ENCODE data around the gene ARID5A.
"Not testable (repeated sequence)": the region's sequence is repeated elsewhere in the genome, so short reads cannot be mapped to it uniquely, and the experiment has no call there.

Gene ARID5A

GRCh38 chr2:96536445-96537065, at the start of gene ARID5A:
Gene ARID5A (plus strand): TSS chr2:96536752. CDS start chr2:96536827, 75 bp downstream.
- Mint-ChIP-seq H3K4me1 (peaks cover 60% of the 10 kb centered on the region), H3K9me3 (no peaks in the 10 kb centered on the region), H3K27ac (peak within 1 kb of the TSS; percentile 96), H3K4me3 (peak within 1 kb of the TSS; percentile 86), H3K27me3 (no peaks in the 10 kb centered on the region), H3K36me3 (peaks cover 6% of the 10 kb centered on the region)

- Mint-ChIP-seq H3K9me3 (peaks cover 2% of the 10 kb centered on the region), H3K36me3 (no peaks in the 10 kb centered on the region), H3K4me3 (no peak overlapping the region), H3K27ac (peak overlapping the region; percentile 63), H3K27me3 (no peaks in the 10 kb centered on the region), H3K4me1 (peaks cover 43% of the 10 kb centered on the region)
These were observed 47.3 kb upstream of the ARID5A start for GRCh38 chr2:96489261-96489660.

- H3K36me3 Mint-ChIP-seq, result no peaks in the 10 kb centered on the region
- peaks cover 4% of the 10 kb centered on the region for H3K9me3 Mint-ChIP-seq
- no peak overlapping the region for H3K4me3 Mint-ChIP-seq
- peak overlapping the region; percentile 63 for H3K27ac Mint-ChIP-seq
- peaks cover 40% of the 10 kb centered on the region for H3K4me1 Mint-ChIP-seq
- H3K27me3 Mint-ChIP-seq, result no peaks in the 10 kb centered on the region
These were observed 46.9 kb upstream of the ARID5A start for GRCh38 chr2:96489663-96490062.

- Mint-ChIP-seq H3K36me3 (no peaks in the 10 kb centered on the region), H3K4me3 (no peak overlapping the region), H3K4me1 (peaks cover 17% of the 10 kb centered on the region)
These were observed 44.6 kb upstream of the ARID5A start for GRCh38 chr2:96491860-96492497.

GRCh38 chr2:96493072-96493471, 43.5 kb upstream of the ARID5A start:
- no peak overlapping the region for H3K27ac Mint-ChIP-seq
- H3K27me3 Mint-ChIP-seq, result no peaks in the 10 kb centered on the region
- H3K4me1 Mint-ChIP-seq, result peaks cover 12% of the 10 kb centered on the region
- H3K36me3 Mint-ChIP-seq, result no peaks in the 10 kb centered on the region
- no peak overlapping the region for H3K4me3 Mint-ChIP-seq
- H3K9me3 Mint-ChIP-seq, result peaks cover 4% of the 10 kb centered on the region

More at GRCh38 chr2:96491860-96492497, 44.6 kb upstream of the ARID5A start:
- H3K9me3 Mint-ChIP-seq, result peaks cover 4% of the 10 kb centered on the region
- H3K27me3 Mint-ChIP-seq, result no peaks in the 10 kb centered on the region
- peak overlapping the region; percentile 52 for H3K27ac Mint-ChIP-seq

- Mint-ChIP-seq H3K9me3 (peaks cover 4% of the 10 kb centered on the region), H3K4me3 (no peak overlapping the region), H3K4me1 (peaks cover 9% of the 10 kb centered on the region), H3K27ac (no peak overlapping the region), H3K36me3 (no peaks in the 10 kb centered on the region), H3K27me3 (no peaks in the 10 kb centered on the region)
These were observed 42.4 kb upstream of the ARID5A start for GRCh38 chr2:96494188-96494587.

- Mint-ChIP-seq H3K4me3 (no peak overlapping the region), H3K9me3 (peaks cover 4% of the 10 kb centered on the region), H3K27ac (peak overlapping the region; percentile 14), H3K4me1 (peaks cover 6% of the 10 kb centered on the region), H3K36me3 (no peaks in the 10 kb centered on the region), H3K27me3 (no peaks in the 10 kb centered on the region)
These were observed 40.4 kb upstream of the ARID5A start for GRCh38 chr2:96495982-96496629.

- no peaks in the 10 kb centered on the region for H3K27me3 Mint-ChIP-seq
- H3K4me1 Mint-ChIP-seq, result peaks cover 16% of the 10 kb centered on the region
- H3K4me3 Mint-ChIP-seq, result no peak overlapping the region
- H3K9me3 Mint-ChIP-seq, result peaks cover 4% of the 10 kb centered on the region
- H3K27ac Mint-ChIP-seq, result no peak overlapping the region
- H3K36me3 Mint-ChIP-seq, result no peaks in the 10 kb centered on the region
These were observed 38.5 kb upstream of the ARID5A start for GRCh38 chr2:96498021-96498431.

- H3K4me3 Mint-ChIP-seq, H3K27ac Mint-ChIP-seq, H3K9me3 Mint-ChIP-seq, H3K36me3 Mint-ChIP-seq, H3K27me3 Mint-ChIP-seq: not testable (repeated sequence)
- H3K4me1 Mint-ChIP-seq, result peaks cover 16% of the 10 kb centered on the region
These were observed 37.9 kb upstream of the ARID5A start for GRCh38 chr2:96498611-96499010.

GRCh38 chr2:96499061-96499960, 37.2 kb upstream of the ARID5A start:
- Mint-ChIP-seq H3K27ac (no peak overlapping the region), H3K36me3 (no peaks in the 10 kb centered on the region), H3K4me3 (no peak overlapping the region)

GRCh38 chr2:96500385-96501066, 36.0 kb upstream of the ARID5A start:
- H3K36me3 Mint-ChIP-seq, result no peaks in the 10 kb centered on the region
- no peak overlapping the region for H3K27ac Mint-ChIP-seq
- H3K4me1 Mint-ChIP-seq, result peaks cover 16% of the 10 kb centered on the region
- no peak overlapping the region for H3K4me3 Mint-ChIP-seq
- no peaks in the 10 kb centered on the region for H3K9me3 Mint-ChIP-seq
- H3K27me3 Mint-ChIP-seq, result no peaks in the 10 kb centered on the region

More at GRCh38 chr2:96499061-96499960, 37.2 kb upstream of the ARID5A start:
- peaks cover 2% of the 10 kb centered on the region for H3K9me3 Mint-ChIP-seq
- no peaks in the 10 kb centered on the region for H3K27me3 Mint-ChIP-seq
- H3K4me1 Mint-ChIP-seq, result peaks cover 16% of the 10 kb centered on the region

GRCh38 chr2:96501471-96501874, 35.1 kb upstream of the ARID5A start:
- no peak overlapping the region for H3K4me3 Mint-ChIP-seq
- no peaks in the 10 kb centered on the region for H3K36me3 Mint-ChIP-seq
- no peaks in the 10 kb centered on the region for H3K9me3 Mint-ChIP-seq
- no peaks in the 10 kb centered on the region for H3K27me3 Mint-ChIP-seq
- H3K27ac Mint-ChIP-seq, result no peak overlapping the region
- peaks cover 16% of the 10 kb centered on the region for H3K4me1 Mint-ChIP-seq

- no peaks in the 10 kb centered on the region for H3K9me3 Mint-ChIP-seq
- no peak overlapping the region for H3K4me3 Mint-ChIP-seq
- H3K27me3 Mint-ChIP-seq, result no peaks in the 10 kb centered on the region
- H3K36me3 Mint-ChIP-seq, result no peaks in the 10 kb centered on the region
- H3K27ac Mint-ChIP-seq, result no peak overlapping the region
- H3K4me1 Mint-ChIP-seq, result peaks cover 16% of the 10 kb centered on the region
These were observed 34.4 kb upstream of the ARID5A start for GRCh38 chr2:96501886-96502810.
